Astrocyte (in vitro differentiated cells and primary cell): Measurements from ENCODE around the gene DHRS4.

ENCODE experiments used
- CTCF ChIP-seq: IDR thresholded peaks from 2 replicates; pipeline ENCODE4 v1.5.1; 2011; ENCODE audit warnings: low read depth, mild to moderate bottlenecking, inconsistent platforms, low read length, moderate library complexity; ENCODE audit not compliant: insufficient read depth
- EZH2 ChIP-seq: IDR thresholded peaks from 2 replicates; pipeline ENCODE4 v1.6.1; 2012; ENCODE audit warnings: mild to moderate bottlenecking, low read length, inconsistent platforms; ENCODE audit not compliant: insufficient read depth

- TF ChIP-seq EZH2 (no peak), CTCF (peak; percentile 81)
These were observed 43.3 kb upstream of the DHRS4 start for GRCh38 chr14:23910101-23910875.
